SK-N-SH treated with all-trans-retinoic acid at 6 μM for 48 hours (cell line): Measurements from ENCODE around the gene PODXL.

Experiments
- ARNTL ChIP-seq: fragments of 450-650 bp; formaldehyde crosslinking; IDR thresholded peaks from 2 replicates; pipeline ENCODE4 v1.5.0; 2020; ENCODE audit warnings: low read depth, mild to moderate bottlenecking, moderate library complexity, borderline replicate concordance
- BACH2 ChIP-seq: fragments of 250-450 bp; sonication (Bioruptor Pico); IDR thresholded peaks from 2 replicates; pipeline ENCODE4 v1.9.0; 2021; ENCODE audit warnings: mild to moderate bottlenecking, borderline replicate concordance
- CREB5 ChIP-seq: fragments of 250-450 bp; sonication (Bioruptor Pico); IDR thresholded peaks from 2 replicates; pipeline ENCODE4 v1.5.1; 2020; ENCODE audit warnings: low read depth, mild to moderate bottlenecking, moderate library complexity
- CSDC2 ChIP-seq: fragments of 250-450 bp; sonication (Bioruptor Pico); IDR thresholded peaks from 2 replicates; pipeline ENCODE4 v1.5.0; 2020; ENCODE audit warnings: mild to moderate bottlenecking, moderate library complexity
- CSRNP3 ChIP-seq: fragments of 250-450 bp; sonication (Bioruptor Pico); IDR thresholded peaks from 2 replicates; pipeline ENCODE4 v1.5.1; 2021; ENCODE audit warnings: mild to moderate bottlenecking, moderate library complexity
- ESRRG ChIP-seq: fragments of 250-450 bp; sonication (Bioruptor Pico); IDR thresholded peaks from 2 replicates; pipeline ENCODE4 v1.6.1; 2021; ENCODE audit warnings: mild to moderate bottlenecking
- PATZ1 ChIP-seq: fragments of 250-450 bp; sonication (Bioruptor Pico); IDR thresholded peaks from 2 replicates; pipeline ENCODE4 v1.8.0; 2020; ENCODE audit warnings: mild to moderate bottlenecking, moderate library complexity, borderline replicate concordance
- RARB ChIP-seq: fragments of 250-450 bp; sonication (Bioruptor Pico); IDR thresholded peaks from 2 replicates; pipeline ENCODE4 v1.8.0; 2021; ENCODE audit warnings: mild to moderate bottlenecking, moderate library complexity
- ZFP3 ChIP-seq: fragments of 250-450 bp; sonication (Bioruptor Pico); IDR thresholded peaks from 2 replicates; pipeline ENCODE4 v1.5.0; 2020; ENCODE audit warnings: mild to moderate bottlenecking, moderate library complexity
- ZNF70 ChIP-seq: fragments of 450-650 bp; formaldehyde crosslinking; IDR thresholded peaks from 2 replicates; pipeline ENCODE4 v1.5.0; 2020; ENCODE audit warnings: mild to moderate bottlenecking, moderate library complexity

- no peak for TF ChIP-seq CSRNP3 (CRISPR knock-in tag)
- no peak for TF ChIP-seq ZNF70 (CRISPR knock-in tag)
- TF ChIP-seq PATZ1 (CRISPR knock-in tag) = no peak
- TF ChIP-seq ESRRG (CRISPR knock-in tag) = no peak
- TF ChIP-seq CREB5 (CRISPR knock-in tag) = no peak
- TF ChIP-seq BACH2 = no peak
- no peak for TF ChIP-seq RARB (CRISPR knock-in tag)
- TF ChIP-seq CSDC2 (CRISPR knock-in tag) = no peak
- TF ChIP-seq ARNTL (CRISPR knock-in tag) = no peak
- TF ChIP-seq ZFP3 (CRISPR knock-in tag) = no peak
Observed at GRCh38 chr7:131560061-131560460, 3.6 kb upstream of the PODXL start.
